IPS-18c (cell line): ENCODE measurements around the gene ZSWIM4.
"Not testable (repeated sequence)": the region's sequence is repeated elsewhere in the genome, so short reads cannot be mapped to it uniquely, and the experiment has no call there.

Experiments used
- H3K4me3 ChIP-seq: 2 replicates; pipeline ENCODE4 v1.7.0; 2013; ENCODE audit warnings: low read depth, mild to moderate bottlenecking, low read length, moderate library complexity; ENCODE audit not compliant: insufficient read depth
- H3K9me3 ChIP-seq: one replicate; pipeline ENCODE4 v1.6.1; 2013; ENCODE audit warnings: mild to moderate bottlenecking, low read length, moderate library complexity; ENCODE audit not compliant: control insufficient read depth, insufficient read depth

ZSWIM4 gene

DNA sequence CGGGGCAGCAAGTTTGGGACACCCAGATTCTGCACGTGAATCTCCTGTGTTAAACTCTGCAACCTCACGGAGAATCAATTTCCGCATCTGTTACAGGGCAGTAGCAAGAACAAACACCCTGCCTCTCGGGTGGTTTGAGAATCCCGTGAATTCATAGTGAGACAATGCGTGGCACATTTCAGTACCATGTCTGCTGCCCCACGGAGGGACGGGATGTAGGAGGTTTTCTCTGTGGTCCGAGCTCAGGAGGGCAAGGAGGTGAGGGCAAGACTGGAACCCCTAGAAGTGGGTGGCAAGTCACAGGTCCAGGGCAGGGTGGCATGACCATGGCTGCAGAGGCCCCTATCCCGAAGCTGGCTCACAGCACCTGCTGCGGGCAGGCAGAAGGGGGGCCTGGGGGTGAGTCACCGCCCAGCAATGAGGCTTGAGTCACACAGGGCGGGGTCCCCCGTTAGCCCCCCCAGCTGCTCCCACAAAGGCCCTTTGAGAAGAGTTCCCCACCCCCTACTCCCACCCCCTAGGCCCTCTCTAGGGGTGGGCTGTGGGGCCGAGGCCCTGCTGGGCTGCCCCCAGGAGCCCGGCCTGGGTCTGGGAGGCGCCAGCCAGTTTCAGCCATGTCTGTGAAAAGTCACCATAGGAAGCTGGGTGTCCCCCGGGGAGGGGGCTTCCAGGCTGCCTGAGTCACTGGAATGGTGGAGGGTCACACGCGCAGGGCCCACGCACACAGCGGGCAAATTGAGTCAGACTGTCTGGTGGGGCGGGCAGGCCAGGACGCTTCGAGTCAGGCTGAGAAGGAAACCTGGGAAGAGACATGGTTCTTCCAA lies 55.9 kb downstream of the ZSWIM4 start:
- Histone ChIP-seq H3K4me3 (peak overlapping the region; percentile 39), H3K9me3 (peaks cover 3% of the 10 kb centered on the region)

DNA sequence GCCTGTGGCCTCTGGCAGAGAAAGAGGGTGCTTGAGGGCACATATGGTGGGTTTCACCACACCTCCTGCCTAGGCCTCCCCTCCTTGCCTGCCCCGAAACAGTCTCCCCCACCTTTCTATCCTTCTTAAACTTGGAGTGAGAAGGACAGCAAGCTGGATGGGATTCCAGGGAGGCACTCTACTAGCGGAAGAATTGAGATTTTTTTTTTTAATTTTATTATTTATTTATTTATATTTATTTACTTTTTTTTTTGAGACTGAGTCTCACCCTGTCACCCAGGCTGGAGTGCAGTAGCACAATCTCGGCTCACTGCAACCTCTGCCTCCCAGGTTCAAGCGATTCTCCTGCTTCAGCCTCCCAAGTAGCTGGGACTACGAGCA lies 56.5 kb downstream of the ZSWIM4 start:
- H3K4me3 ChIP-seq, H3K9me3 ChIP-seq: not testable (repeated sequence)

DNA sequence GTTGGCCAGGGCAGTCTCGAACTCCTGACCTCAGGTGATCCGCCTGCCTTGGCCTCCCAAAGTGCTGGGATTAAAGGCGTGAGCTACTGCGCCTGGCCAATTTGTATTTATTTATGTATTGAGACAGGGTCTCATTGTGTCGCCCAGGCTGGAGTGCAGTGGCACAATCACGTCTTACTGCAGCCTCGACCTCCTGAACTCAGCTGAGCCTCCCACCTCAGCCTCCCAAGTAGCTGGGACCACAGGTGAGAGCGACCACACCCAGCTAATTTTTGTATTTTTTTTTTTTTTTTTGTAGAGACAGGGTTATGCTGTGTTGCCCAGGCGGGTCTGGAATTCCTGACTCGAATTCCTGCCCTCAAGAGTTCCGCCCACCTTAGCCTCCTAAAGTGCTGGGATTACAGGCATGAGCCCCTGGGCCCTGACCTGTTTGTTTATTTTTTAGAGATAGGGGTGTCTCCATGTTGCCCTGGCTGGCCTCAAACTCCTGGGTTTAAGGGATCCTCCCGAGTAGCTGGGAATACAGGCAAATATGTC lies 57.0 kb downstream of the ZSWIM4 start:
- not testable (repeated sequence) for H3K9me3 ChIP-seq, H3K4me3 ChIP-seq

DNA sequence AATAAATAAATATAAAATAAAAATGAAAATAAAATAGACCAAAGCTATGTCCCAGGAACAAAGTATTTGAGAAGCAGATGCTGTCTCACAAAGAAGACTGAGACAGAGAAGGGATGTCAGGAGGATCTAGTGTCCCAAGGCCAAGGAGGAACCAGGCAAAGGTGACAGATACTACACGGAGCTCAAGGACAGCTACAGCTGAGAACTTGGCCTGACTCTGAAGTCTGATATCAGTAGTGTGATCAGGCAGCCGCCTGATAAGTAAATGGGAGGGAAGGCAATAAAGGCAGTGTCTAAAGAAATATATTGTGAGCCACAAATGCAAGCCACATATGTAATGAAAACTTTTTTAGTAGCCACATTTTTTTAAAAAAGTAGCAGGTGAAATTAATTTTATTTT lies 61.3 kb downstream of the ZSWIM4 start:
- Histone ChIP-seq H3K9me3 (no peaks in the 10 kb centered on the region), H3K4me3 (no peak overlapping the region)

DNA sequence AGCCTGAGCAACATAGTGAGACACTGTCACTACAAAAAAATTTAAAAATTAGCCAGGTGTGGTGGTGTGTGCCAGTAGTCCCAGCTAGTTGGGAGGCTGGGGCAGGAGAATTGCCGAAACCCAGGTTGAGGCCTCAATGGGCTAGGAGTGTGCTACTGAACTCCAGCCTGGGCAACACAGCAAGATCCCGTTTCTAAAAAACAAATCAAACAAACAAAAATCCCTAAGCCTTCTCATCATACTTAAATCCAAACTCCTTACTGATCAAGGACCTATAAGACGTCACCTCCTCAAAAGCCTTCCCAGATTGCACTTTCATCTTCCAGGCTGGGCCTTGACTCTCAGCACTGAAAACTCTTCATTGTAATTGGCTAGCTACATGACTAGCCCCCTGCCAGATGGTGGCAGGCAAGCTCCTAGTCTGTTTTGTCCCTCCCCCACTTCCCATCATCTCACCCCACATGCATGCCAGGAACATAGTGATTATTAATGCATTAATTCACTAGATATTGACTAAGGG lies 64.2 kb downstream of the ZSWIM4 start:
- Histone ChIP-seq H3K9me3 (no peaks in the 10 kb centered on the region), H3K4me3 (no peak overlapping the region)

DNA sequence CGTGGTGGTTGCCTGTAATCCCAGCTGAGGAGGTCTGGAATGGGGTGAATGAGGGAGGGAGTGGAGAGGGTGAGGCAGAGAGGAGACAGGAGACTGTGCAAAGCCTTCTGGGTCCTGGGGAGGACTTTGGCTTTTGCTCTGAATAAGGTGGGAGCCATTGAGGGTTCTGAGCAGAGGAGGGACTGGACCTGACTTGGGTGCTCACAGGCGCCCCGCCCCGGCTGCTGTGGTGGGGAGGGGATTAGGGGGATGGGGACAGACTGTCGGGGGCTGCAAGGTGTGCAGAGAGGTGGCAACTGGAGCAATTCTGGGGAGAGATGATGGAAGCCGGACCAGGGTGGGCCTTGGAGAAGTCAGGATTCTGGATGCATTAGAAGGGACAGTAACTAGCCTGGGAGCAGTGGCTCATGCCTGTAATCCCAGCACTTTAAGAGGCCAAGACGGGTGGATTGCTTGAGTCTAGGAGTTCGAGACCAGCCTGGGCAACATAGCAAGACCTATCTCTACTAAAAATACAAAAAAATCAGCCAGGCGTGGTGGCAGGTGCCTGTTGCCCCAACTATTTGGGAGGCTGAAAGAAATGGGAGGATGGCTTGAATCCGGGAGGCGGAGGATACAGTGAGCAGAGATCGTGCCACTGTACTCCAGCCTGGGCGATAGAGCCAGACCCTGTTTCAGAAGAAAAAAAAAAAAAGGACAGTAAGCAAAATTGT lies 65.6 kb downstream of the ZSWIM4 start:
- H3K9me3 ChIP-seq: no peaks in the 10 kb centered on the region
- H3K4me3 ChIP-seq: no peak overlapping the region

DNA sequence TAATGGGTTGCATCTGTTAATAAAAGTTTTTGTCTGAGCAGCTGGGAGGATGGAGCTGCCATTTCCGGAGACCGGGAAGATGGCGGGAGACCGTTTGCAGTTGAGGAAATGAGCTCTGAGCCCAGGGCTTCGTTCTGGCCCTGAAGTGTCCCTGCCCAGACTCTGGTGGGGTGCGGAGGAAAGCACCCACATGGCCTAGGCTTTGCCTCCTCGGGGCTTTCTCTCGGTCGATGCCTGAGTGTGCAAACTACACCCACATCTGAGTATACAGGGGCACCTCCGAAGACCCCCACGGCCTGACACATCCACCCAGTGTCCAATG lies 66.1 kb downstream of the ZSWIM4 start:
- no peaks in the 10 kb centered on the region for H3K9me3 ChIP-seq
- H3K4me3 ChIP-seq: no peak overlapping the region

DNA sequence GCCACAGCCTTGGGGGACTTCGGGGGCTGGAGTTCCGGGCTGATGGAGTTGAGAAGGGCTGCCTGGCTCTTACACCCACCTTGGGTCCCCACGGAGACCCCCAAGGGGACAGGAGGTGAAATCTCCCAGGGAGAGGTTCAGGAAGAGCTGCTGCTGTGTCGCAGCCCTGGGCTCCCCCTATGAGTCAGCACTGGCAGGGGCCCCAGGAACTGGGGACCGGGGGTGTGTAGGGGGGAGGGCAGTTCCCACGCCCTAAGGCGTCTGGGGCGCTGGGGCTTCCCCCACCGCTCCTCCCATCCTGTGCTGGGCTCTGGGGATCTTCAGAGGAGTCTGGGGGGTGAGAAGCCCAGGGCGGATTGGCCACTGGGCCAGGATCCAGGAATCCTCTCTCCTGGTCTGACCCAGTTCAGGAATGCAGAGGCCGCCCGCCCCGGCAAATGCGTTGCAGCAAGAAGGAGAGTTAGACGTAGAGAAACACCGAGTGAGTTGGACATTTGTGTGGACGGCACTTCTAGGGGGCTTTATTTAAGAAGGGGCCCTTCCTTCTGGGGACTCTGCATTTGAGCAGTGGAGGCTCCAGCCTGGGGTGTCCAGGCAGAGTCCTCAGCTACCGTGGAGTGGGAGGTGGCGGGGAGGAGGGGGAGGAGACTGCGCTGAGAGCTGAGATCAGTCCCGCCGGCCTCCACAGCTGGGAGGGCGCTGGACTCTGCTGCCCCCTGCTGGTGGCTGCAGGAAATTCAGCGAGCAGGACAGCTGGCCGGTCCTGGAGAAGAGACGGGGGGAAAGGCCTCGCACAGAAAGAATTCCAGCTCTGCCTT lies 66.7 kb downstream of the ZSWIM4 start:
- Histone ChIP-seq H3K9me3 (no peaks in the 10 kb centered on the region), H3K4me3 (peak overlapping the region; percentile 58; the same call in 1 of the 2 replicates)

DNA sequence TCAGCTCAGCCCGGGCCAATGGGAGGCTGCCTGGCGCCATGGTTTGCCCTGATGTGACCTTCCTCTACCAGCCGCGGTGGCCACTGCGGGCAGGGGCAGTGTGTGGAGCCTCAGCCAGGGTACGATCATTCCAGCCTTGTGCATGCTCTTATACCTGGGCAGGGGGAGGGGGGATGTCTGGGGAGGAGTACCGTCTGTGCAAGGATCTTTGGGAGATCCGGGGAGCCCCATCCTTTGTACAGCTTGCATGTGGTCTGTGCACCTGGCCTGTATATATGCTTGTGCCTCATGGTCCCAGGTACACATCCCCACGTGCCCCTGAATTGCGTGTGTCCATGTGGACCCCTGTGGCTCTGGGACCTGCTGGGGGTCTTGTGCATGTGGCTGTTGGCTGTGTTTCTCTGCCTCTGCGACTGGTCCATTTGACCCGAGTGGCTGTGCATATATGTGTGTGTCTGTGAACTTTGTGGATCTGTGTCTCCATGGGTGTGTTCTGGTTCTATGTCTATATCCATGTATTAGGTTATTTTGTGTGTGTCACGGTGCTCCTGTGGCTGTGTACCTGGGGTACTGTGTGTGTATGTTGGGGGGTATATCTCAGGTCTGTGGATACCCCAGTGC lies 68.9 kb downstream of the ZSWIM4 start:
- no peaks in the 10 kb centered on the region for H3K9me3 ChIP-seq
- H3K4me3 ChIP-seq: no peak overlapping the region

DNA sequence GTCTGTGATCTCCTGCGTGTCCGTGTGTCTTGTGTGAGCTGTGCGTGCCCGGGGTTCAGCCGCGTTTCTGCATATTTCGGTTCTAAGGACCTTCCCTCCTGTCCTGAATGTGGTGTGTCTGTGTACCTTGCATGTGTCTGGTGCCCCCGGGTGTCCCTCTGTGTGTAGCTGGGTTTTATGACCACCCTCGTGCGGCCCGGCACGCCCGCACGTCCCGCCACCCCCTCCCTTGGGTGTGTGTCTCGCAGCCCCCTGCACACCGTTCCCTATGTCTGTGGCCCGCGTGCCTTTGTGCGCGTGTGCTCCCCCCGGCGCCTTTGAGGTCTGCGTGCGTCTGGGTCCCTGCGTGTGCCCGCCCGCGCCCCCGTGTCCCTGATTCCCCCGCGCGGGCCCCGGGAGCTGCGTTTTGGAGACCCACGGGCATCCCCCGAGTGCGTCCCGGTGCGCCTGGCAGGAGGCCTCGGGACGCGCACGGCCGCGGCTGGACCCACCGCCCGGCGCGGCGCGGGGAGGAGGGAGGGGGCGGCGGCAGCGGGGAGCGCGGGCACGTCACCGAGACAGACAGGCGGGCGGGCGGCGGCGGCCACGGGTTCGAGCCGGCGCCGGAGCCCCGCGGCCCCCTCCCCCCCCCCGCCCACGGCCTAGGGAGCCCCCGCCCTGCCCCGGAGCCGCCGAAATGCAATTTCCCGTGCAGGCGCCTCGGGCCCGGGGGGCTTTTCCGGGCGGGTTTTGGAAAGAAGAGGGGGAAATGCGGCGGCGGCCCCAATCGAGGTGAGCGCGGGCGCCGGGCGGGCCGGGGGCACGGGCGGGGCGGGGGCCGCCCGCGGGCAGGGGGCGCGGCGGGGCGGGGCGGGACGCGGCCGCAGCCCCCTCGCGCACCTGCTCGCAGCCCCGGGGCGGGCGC lies 69.7 kb downstream of the ZSWIM4 start:
- Histone ChIP-seq H3K9me3 (no peaks in the 10 kb centered on the region), H3K4me3 (peak overlapping the region; percentile 45)

DNA sequence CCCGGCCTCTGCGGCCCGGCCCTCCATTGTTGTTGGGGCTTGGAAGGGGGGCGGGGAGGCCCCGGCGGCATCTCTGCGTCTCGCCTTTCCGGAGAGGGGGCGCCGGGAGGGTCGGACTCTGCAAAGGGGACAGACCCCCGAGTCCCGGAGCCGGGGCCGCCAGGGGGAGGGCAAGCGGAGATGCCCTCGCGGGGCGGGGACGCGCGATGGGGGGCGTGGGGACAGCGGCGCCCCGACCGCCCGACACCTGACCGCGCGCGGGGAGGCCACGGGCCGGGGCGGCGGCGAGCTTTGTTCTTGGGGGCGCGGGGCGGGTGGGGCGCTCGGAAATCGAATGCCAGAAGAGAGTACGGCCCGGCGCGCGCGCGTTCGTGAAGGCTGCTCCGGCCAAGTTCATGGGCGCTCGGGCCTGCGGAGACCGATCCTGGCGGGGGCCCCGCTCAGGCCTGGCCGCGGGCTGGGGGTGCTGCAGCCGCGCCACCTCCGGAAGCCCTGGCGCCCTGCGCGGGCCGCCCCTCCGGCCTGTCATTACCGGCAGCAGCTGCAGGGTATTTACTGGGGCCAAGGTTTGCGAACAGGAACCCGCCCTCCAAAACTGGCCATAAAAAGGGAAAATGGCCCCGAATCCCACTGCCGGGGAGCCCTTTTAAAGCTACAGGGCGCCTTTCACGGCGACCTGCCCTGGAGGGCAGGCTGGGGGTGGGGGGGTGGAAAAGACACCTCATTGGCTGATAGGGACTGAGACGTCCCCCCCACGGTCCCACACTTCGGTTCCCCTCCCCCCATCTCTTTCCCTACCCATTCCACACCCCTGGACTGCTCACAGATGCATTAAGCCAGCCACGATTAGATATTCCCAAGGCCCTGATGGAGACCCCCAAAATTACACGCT lies 70.6 kb downstream of the ZSWIM4 start:
- H3K9me3 ChIP-seq: no peaks in the 10 kb centered on the region
- H3K4me3 ChIP-seq: peak overlapping the region; percentile 45

DNA sequence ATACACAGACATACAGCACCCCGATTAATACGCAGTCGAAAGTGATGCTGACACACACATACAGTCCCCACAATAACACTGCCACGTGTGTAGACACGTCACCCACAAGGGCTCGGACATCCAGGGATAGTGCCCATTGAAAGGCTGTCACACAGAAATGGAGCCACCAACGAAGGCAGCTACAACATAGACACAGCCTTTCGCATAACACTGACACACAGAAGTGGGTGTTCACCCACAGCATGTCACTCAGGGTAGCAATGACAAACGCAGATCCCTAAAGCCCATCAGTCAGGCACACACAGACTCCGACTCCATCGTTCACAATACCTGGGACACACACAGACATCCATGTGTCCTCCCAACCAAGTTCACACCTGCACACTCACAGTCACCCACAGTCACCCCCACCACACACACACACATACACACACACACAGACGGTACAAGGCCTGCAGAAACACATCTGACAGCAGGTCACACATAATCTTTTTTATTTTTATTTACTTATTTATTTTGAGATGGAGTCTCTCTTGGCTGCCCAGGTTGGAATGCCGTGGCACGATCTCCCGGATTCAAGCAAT lies 71.3 kb downstream of the ZSWIM4 start:
- no peaks in the 10 kb centered on the region for H3K9me3 ChIP-seq
- peak overlapping the region; percentile 45; the same call in 1 of the 2 replicates for H3K4me3 ChIP-seq

DNA sequence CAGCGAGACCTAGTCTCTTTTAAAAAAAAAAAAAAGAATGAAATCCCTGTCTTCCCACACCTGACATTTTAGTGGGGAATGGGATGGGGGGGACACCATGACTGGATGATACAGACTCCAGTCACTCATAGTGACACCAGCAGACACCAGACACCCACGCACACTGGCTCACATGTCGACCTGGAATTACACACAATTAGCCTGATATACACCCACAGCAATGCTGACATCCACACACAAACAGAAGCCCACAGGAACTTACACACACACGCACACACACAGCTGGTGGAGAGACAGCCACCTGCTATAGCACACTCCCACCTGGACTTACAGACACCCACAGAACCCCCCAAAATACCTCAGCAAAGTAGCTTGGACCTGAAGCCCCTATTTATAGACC lies 73.4 kb downstream of the ZSWIM4 start:
- Histone ChIP-seq H3K4me3 (no peak overlapping the region), H3K9me3 (no peaks in the 10 kb centered on the region)

DNA sequence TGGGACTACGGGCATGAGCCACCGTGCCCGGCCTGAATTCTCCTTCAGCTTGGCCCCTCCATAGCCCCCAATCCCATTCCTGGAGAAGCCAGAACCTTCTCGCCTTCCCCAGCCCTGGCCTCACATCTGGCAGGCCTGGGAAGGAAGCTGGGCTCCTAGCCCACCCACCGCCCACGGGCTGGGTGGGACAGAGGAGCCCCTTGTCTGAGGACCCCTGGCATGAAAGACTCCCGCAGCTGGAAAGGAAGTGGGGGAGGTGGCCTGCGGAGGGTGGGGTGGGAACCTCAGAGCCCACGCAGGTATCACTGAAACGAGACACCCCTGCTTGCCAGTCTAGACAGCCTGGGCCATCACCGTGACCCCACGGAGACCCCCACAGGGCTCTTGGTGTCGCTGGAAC lies 74.0 kb downstream of the ZSWIM4 start:
- Histone ChIP-seq H3K9me3 (no peaks in the 10 kb centered on the region), H3K4me3 (no peak overlapping the region)

DNA sequence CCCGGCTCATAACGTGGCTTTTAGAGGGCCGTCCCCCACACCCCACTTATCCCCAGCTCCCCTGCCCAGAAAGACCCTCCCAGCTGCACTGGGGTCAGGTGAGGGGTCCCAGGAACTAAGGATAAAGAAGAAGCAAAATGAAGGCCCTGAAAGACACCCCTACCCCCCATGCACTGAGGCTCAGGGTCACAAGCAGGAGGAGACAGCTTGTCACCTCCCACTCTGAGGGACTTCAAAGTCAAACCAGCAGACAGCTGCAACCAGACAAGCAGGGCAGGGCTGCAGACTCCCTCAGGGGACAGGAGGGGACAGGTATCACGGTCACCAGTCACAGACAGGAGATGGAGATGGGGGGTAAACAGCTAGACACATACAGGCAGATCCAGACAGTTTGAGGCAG lies 75.6 kb downstream of the ZSWIM4 start:
- H3K9me3 ChIP-seq: no peaks in the 10 kb centered on the region
- H3K4me3 ChIP-seq: no peak overlapping the region
